IMR-90 (cell line): ENCODE measurements around the gene BLNK. TPM values are rescaled to one million over a fixed set of nuclear protein-coding genes. Genes with fewer than 3 reads are reported as not detected.
"Not testable (repeated sequence)": the region's sequence is repeated elsewhere in the genome, so short reads cannot be mapped to it uniquely, and the experiment has no call there.

ENCODE experiments used
- ATAC-seq: fragments of 200-7000 bp; cut with Tn5 transposase; 2 replicates; pipeline ENCODE4 v1.9.1; 2020; ENCODE audit warnings: low read depth, mild to moderate bottlenecking, moderate library complexity
- BruUV-seq: library from RNA; stranded (reverse); fragments of 400-500 nt; replicated peaks from 2 replicates; lab custom pipeline; 2021; lab: Mats Ljungman, UMichigan
- CTCF ChIA-PET: fragments of 300-600 bp; formaldehyde crosslinking; extraction: SDS; loops from one replicate; lab custom pipeline; 2021; ENCODE audit warnings: antibody characterized with exemption; lab: Yijun Ruan, JAX
- POLR2A ChIA-PET: fragments of 300-600 bp; sonication (Branson Sonifier 250); formaldehyde crosslinking; loops from one replicate; lab custom pipeline; 2022; ENCODE audit warnings: antibody characterized with exemption; ENCODE audit not compliant: unreplicated experiment; lab: Charles Lee
- DNase-seq: peaks from one replicate; pipeline ENCODE4 v3.0.0; 2013
- H2AFZ ChIP-seq: replicated peaks from 2 replicates; pipeline ENCODE3; 2013; ENCODE audit warnings: low read length, mild to moderate bottlenecking; ENCODE audit not compliant: poor library complexity
- H2AK5ac ChIP-seq: 2 replicates; pipeline ENCODE4 v1.6.1; 2013; ENCODE audit warnings: low read depth, low read length, inconsistent platforms
- H2AK9ac ChIP-seq: replicated peaks from 2 replicates; pipeline ENCODE3; 2013; ENCODE audit warnings: mild to moderate bottlenecking, low read depth, low read length, moderate library complexity; ENCODE audit not compliant: poor library complexity
- H2BK120ac ChIP-seq: 2 replicates; pipeline ENCODE4 v1.6.1; 2013; ENCODE audit warnings: low read depth, low read length, inconsistent platforms
- H2BK15ac ChIP-seq: 3 replicates; pipeline ENCODE4 v1.6.1; 2013; ENCODE audit warnings: low read depth, low read length, inconsistent platforms
- H2BK20ac ChIP-seq: 2 replicates; pipeline ENCODE4 v1.6.1; 2013; ENCODE audit warnings: low read depth, mild to moderate bottlenecking, inconsistent platforms, low read length, moderate library complexity
- H2BK5ac ChIP-seq: 2 replicates; pipeline ENCODE4 v1.6.1; 2013; ENCODE audit warnings: mild to moderate bottlenecking, low read depth, low read length, inconsistent platforms; ENCODE audit not compliant: poor library complexity, severe bottlenecking
- H3K14ac ChIP-seq: replicated peaks from 2 replicates; pipeline ENCODE4 v1.6.1; 2013; ENCODE audit warnings: low read depth, low read length, inconsistent platforms
- H3K18ac ChIP-seq: 2 replicates; pipeline ENCODE4 v1.6.1; 2013; ENCODE audit warnings: low read depth, low read length, control low read depth
- H3K23ac ChIP-seq: 2 replicates; pipeline ENCODE4 v1.6.1; 2013; ENCODE audit warnings: low read depth, low read length, inconsistent platforms
- H3K27ac ChIP-seq: 2 replicates; pipeline ENCODE4 v1.5.1; 2013; ENCODE audit warnings: mild to moderate bottlenecking, control low read depth, low read length; ENCODE audit not compliant: insufficient read depth
- H3K27me3 ChIP-seq: 2 replicates; pipeline ENCODE4 v1.6.1; 2013; ENCODE audit warnings: low read length; ENCODE audit not compliant: control insufficient read depth, insufficient read depth
- H3K36me3 ChIP-seq: 2 replicates; pipeline ENCODE4 v1.6.1; 2013; ENCODE audit warnings: low read length, mixed read lengths; ENCODE audit not compliant: control insufficient read depth, insufficient read depth
- H3K4ac ChIP-seq: 2 replicates; pipeline ENCODE4 v1.6.1; 2013; ENCODE audit warnings: low read depth, low read length, inconsistent platforms
- H3K4me1 ChIP-seq: 2 replicates; pipeline ENCODE4 v1.6.1; 2013; ENCODE audit warnings: low read length, mixed read lengths; ENCODE audit not compliant: control insufficient read depth, insufficient read depth
- H3K4me2 ChIP-seq: 2 replicates; pipeline ENCODE4 v1.6.1; 2013; ENCODE audit warnings: low read depth, mild to moderate bottlenecking, control low read depth, low read length, moderate library complexity
- H3K4me3 ChIP-seq: 2 replicates; pipeline ENCODE4 v1.5.1; 2013; ENCODE audit warnings: low read depth, mild to moderate bottlenecking, control low read depth, low read length, moderate library complexity; ENCODE audit not compliant: insufficient read depth
- H3K56ac ChIP-seq: 2 replicates; pipeline ENCODE4 v1.6.1; 2013; ENCODE audit warnings: low read length, inconsistent platforms; ENCODE audit not compliant: insufficient read depth; ENCODE audit errors: extremely low read depth
- H3K79me1 ChIP-seq, 2 experiments: 2 replicates each; pipeline ENCODE4 v1.6.1; 2013; ENCODE audit warnings: low read length in 2 of 2, inconsistent platforms in 1 of 2, low read depth in 1 of 2
- H3K9ac ChIP-seq: 2 replicates; pipeline ENCODE4 v1.6.1; 2013; ENCODE audit warnings: low read depth, low read length, control low read depth
- H3K9me1 ChIP-seq: 2 replicates; pipeline ENCODE4 v1.6.1; 2013; ENCODE audit warnings: low read length, inconsistent platforms; ENCODE audit not compliant: insufficient read depth
- H3K9me3 ChIP-seq: 2 replicates; pipeline ENCODE4 v1.6.1; 2013; ENCODE audit warnings: low read length; ENCODE audit not compliant: control insufficient read depth, insufficient read depth
- H4K20me1 ChIP-seq: 2 replicates; pipeline ENCODE4 v1.6.1; 2013; ENCODE audit warnings: low read length, inconsistent platforms; ENCODE audit not compliant: insufficient read depth
- H4K5ac ChIP-seq: 2 replicates; pipeline ENCODE4 v1.6.1; 2013; ENCODE audit warnings: mild to moderate bottlenecking, low read depth, low read length, control low read depth
- H4K8ac ChIP-seq, 2 experiments: 2 replicates each; pipeline ENCODE4 v1.6.1; 2013; ENCODE audit warnings: low read depth in 2 of 2, low read length in 2 of 2, control low read depth in 1 of 2, inconsistent platforms in 1 of 2
- H4K91ac ChIP-seq: 2 replicates; pipeline ENCODE4 v1.6.1; 2013; ENCODE audit warnings: low read depth, low read length, inconsistent platforms; ENCODE audit not compliant: insufficient read depth
- WGBS, 2 experiments: methylation state at CpG; one replicate each; pipeline versions ENCODE4 v1.1.5 to v1.1.7; 2013; ENCODE audit warnings: missing lambda C conversion rate in 2 of 2; ENCODE audit not compliant: insufficient read length in 1 of 2; ENCODE audit errors: extremely low coverage in 2 of 2; 5-methylcytosine and 5-hydroxymethylcytosine counted together
- dilution Hi-C: fragments of 300-500 bp; cut with HindIII; formaldehyde crosslinking; loops from one replicate; pipeline ENCODE4 v1.14.3; 2018; ENCODE audit warnings: low sequenced_read_pairs; ENCODE audit not compliant: unreplicated experiment
- in situ Hi-C: fragments of 300-500 bp; cut with MboI; formaldehyde crosslinking; loops from 3 replicates; pipeline ENCODE4 v1.14.3; 2019; ENCODE audit warnings: low sequenced_read_pairs, inconsistent platforms, mixed read lengths
- intact Hi-C: fragments of 100-400 bp; cut with micrococcal nuclease; formaldehyde crosslinking; loops from 2 replicates; pipeline ENCODE4 v1.10.0; 2022
- polyA plus RNA-seq, 3 experiments: library from polyadenylated mRNA; depleted of rRNA; stranded (reverse); fragments of >200 nt; gene quantifications; 2 replicates each; pipeline ENCODE4 v1.2.3, GENCODE V29; 2012; ENCODE audit warnings: low replicate concordance in 1 of 3
- total RNA-seq: library from RNA; depleted of rRNA; stranded (reverse); fragments of >200 nt; gene quantifications from 2 replicates; pipeline ENCODE4 v1.2.3, GENCODE V29; 2012

Gene BLNK
- total and polyA plus RNA-seq, 2 of the 4 experiments (the other 2 are of a cell fraction), result not detected

GRCh38 chr10:96189505-96189904, 81.9 kb downstream of the BLNK start:
- H3K14ac ChIP-seq, ATAC-seq, H3K4ac ChIP-seq, CTCF ChIA-PET, H3K9me1 ChIP-seq, BruUV-seq, H3K18ac ChIP-seq, H3K79me1 ChIP-seq, H3K27me3 ChIP-seq, H3K4me2 ChIP-seq, H3K36me3 ChIP-seq, dilution Hi-C loops, H3K4me3 ChIP-seq, in situ Hi-C loops, H2BK20ac ChIP-seq, intact Hi-C loops, H2AFZ ChIP-seq, H2AK9ac ChIP-seq, POLR2A ChIA-PET, H2AK5ac ChIP-seq, H2BK15ac ChIP-seq, DNase-seq, H3K9ac ChIP-seq, H4K5ac ChIP-seq, H2BK120ac ChIP-seq, H3K27ac ChIP-seq, H3K23ac ChIP-seq, H4K8ac ChIP-seq, H3K9me3 ChIP-seq, H3K4me1 ChIP-seq, H4K91ac ChIP-seq, H4K20me1 ChIP-seq, H2BK5ac ChIP-seq, H3K56ac ChIP-seq: not testable (repeated sequence)
- no CpG with 5 or more reads among the region's 1 CpG for WGBS, 2 experiments
